ENCODE measurements around the gene SLC25A11. TPM values are rescaled to one million over a fixed set of nuclear protein-coding genes. Genes with fewer than 3 reads are reported as not detected.

SLC25A11 gene
- total RNA-seq, 1 donor from 2014 or later, result 36.8 TPM

DNA sequence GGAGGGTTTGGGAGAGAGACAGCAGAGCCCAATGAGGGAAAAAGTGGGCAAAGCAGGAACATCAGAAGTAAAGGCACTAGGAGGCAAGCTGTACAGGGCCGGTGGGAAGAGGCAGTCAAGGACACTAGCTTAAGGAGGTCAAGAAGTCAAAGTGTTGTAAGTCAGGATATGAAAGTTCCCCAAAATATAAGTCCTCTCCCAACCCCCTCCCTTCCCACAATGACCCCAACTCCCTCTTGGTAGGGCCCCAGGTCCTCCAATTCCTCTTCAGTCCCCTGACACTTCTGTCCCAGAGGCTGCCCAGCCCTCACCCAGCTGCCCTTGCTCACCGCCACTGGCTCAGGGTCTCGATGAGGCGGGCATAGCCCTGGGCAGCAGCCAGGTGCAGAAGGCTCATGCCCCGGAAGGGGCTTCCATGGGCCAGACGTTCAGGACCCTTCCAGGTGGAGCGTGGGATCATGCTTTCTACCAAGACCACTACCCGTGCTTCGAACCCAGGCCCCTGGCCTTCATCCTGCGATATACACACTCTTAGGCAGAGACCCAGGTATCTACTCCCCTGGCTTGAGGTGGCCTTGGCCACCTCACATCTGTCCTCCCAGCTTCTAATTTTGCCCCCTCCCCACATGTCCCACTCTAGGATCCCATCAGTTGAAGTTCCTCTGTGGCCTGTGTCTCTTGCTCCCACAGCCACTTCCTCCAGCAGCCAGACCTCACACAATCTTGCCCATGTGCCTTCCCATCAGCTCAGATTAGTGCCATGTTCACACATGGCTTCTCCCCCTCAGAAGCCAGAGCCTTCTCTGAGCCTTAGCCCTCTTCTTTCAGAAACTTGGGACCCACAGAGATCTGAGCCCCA, 33.6 kb upstream of the SLC25A11 start:
- TF ChIP-seq, protein P1, sequence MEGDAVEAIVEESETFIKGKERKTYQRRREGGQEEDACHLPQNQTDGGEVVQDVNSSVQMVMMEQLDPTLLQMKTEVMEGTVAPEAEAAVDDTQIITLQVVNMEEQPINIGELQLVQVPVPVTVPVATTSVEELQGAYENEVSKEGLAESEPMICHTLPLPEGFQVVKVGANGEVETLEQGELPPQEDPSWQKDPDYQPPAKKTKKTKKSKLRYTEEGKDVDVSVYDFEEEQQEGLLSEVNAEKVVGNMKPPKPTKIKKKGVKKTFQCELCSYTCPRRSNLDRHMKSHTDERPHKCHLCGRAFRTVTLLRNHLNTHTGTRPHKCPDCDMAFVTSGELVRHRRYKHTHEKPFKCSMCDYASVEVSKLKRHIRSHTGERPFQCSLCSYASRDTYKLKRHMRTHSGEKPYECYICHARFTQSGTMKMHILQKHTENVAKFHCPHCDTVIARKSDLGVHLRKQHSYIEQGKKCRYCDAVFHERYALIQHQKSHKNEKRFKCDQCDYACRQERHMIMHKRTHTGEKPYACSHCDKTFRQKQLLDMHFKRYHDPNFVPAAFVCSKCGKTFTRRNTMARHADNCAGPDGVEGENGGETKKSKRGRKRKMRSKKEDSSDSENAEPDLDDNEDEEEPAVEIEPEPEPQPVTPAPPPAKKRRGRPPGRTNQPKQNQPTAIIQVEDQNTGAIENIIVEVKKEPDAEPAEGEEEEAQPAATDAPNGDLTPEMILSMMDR (IDR thresholded peaks at IDR 0.05; ENCODE audit: insufficient read depth, low read depth, low read length), result no peak
- no peak for TF ChIP-seq EZH2 (IDR thresholded peaks at IDR 0.05; ENCODE audit: insufficient read depth, low read length)
- H3K9me3 ChIP-seq (ENCODE audit: insufficient read depth, low read depth, low read length), result no peaks in the 10 kb centered on the region
- no peak overlapping the region for H3K4me3 Mint-ChIP-seq (ENCODE audit: unreplicated experiment)
- no peak overlapping the region for H3K4me2 ChIP-seq (ENCODE audit: low read length)
- H3K4me1 Mint-ChIP-seq (ENCODE audit: low read depth, unreplicated experiment), result peaks cover 24% of the 10 kb centered on the region
- H3K4me3 ChIP-seq (ENCODE audit: insufficient read depth, low read depth, low read length), result no peak overlapping the region
- no peaks in the 10 kb centered on the region for H3K9me3 Mint-ChIP-seq (ENCODE audit: unreplicated experiment)
- H3K4me1 ChIP-seq (ENCODE audit: insufficient read depth, low read length), result peaks cover 19% of the 10 kb centered on the region
- H3K27ac Mint-ChIP-seq (ENCODE audit: unreplicated experiment), result peak overlapping the region; percentile 58
- no peak overlapping the region for H2AFZ ChIP-seq (ENCODE audit: low read depth, low read length)
- peaks cover 36% of the 10 kb centered on the region for H3K79me2 ChIP-seq (ENCODE audit: insufficient read depth, low read length)
- H3K36me3 Mint-ChIP-seq (ENCODE audit: low read depth, unreplicated experiment), result peaks cover 37% of the 10 kb centered on the region
- no peaks in the 10 kb centered on the region for H3K27me3 Mint-ChIP-seq (ENCODE audit: low read depth, unreplicated experiment)
- H3K27ac ChIP-seq (ENCODE audit: low read depth, low read length), result no peak overlapping the region
- H3K36me3 ChIP-seq (ENCODE audit: insufficient read depth, low read length), result peaks cover 12% of the 10 kb centered on the region
- H3K27me3 ChIP-seq (ENCODE audit: insufficient read depth, low read length), result no peaks in the 10 kb centered on the region
- no peak for FAIRE-seq
- DNase-seq (ENCODE audit: low read depth), result no peak
- H4K20me1 ChIP-seq (ENCODE audit: insufficient read depth, low read length), result peaks cover 44% of the 10 kb centered on the region
- no peak overlapping the region for H3K9ac ChIP-seq (ENCODE audit: low read length)

DNA sequence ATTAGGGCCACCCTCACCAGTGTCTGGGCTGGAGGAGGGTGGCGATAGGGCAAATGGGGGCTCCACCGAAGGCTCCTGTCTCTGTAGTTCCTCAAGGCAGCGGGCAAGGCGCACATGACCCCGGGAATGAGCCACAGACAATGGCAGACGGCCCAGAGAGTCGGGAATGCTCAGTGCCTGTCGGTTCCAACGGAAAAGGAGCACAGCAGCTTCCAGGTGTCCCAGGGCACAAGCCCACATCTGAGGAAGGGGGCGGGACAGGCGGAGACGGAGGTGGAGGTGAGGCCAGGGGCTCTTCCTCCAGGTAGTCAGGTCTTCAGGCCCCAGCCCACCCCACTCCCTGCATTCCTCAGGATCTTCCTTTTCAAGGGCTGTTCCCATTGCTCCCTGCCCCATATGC, 32.9 kb upstream of the SLC25A11 start:
- H3K27me3 ChIP-seq (ENCODE audit: insufficient read depth, low read length), result no peaks in the 10 kb centered on the region
- peaks cover 10% of the 10 kb centered on the region for H3K36me3 ChIP-seq (ENCODE audit: insufficient read depth, low read length)
- no peak for FAIRE-seq
- no peak for TF ChIP-seq EZH2 (IDR thresholded peaks at IDR 0.05; ENCODE audit: insufficient read depth, low read length)
- TF ChIP-seq, protein P1 (IDR thresholded peaks at IDR 0.05; ENCODE audit: insufficient read depth, low read depth, low read length), result no peak
- no peak overlapping the region for H3K9ac ChIP-seq (ENCODE audit: low read length)
- no peak overlapping the region for H3K4me3 ChIP-seq (ENCODE audit: insufficient read depth, low read depth, low read length)
- Mint-ChIP-seq H3K9me3 (ENCODE audit: unreplicated experiment) (no peaks in the 10 kb centered on the region), H3K4me1 (ENCODE audit: low read depth, unreplicated experiment) (peaks cover 24% of the 10 kb centered on the region), H3K27me3 (ENCODE audit: low read depth, unreplicated experiment) (no peaks in the 10 kb centered on the region), H3K36me3 (ENCODE audit: low read depth, unreplicated experiment) (peaks cover 32% of the 10 kb centered on the region), H3K27ac (ENCODE audit: unreplicated experiment) (no peak overlapping the region), H3K4me3 (ENCODE audit: unreplicated experiment) (no peak overlapping the region)
- peaks cover 41% of the 10 kb centered on the region for H4K20me1 ChIP-seq (ENCODE audit: insufficient read depth, low read length)
- no peaks in the 10 kb centered on the region for H3K9me3 ChIP-seq (ENCODE audit: insufficient read depth, low read depth, low read length)
- H3K27ac ChIP-seq (ENCODE audit: low read depth, low read length), result no peak overlapping the region
- no peak overlapping the region for H3K4me2 ChIP-seq (ENCODE audit: low read length)
- H3K4me1 ChIP-seq (ENCODE audit: insufficient read depth, low read length), result peaks cover 23% of the 10 kb centered on the region
- no peak overlapping the region for H2AFZ ChIP-seq (ENCODE audit: low read depth, low read length)
- DNase-seq (ENCODE audit: low read depth), result no peak
- H3K79me2 ChIP-seq (ENCODE audit: insufficient read depth, low read length), result peaks cover 41% of the 10 kb centered on the region

DNA sequence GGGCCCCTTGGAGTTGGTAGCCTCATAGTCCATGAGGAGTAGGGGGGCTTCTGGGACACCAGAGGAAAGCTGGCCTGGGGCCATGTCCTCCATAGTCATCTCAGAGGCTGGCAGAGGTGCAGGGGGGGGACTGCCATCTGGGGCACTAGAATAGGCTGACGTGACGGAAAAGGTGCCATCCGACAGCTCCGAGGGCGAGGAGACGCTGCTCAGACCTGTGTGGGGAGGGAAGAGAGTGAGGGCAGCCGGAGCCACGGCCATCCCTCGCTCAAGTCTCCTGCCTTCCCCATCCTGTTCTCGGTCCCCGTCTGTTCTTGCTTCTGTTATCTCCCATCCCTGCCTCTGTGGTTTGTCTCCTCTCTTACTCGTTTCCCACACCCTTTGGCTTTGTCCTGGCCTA, 32.5 kb upstream of the SLC25A11 start:
- no peak overlapping the region for H3K9ac ChIP-seq (ENCODE audit: low read length)
- FAIRE-seq (no peak), DNase-seq (ENCODE audit: low read depth) (no peak)
- H3K79me2 ChIP-seq (ENCODE audit: insufficient read depth, low read length), result peaks cover 41% of the 10 kb centered on the region
- Mint-ChIP-seq H3K4me1 (ENCODE audit: low read depth, unreplicated experiment) (peaks cover 24% of the 10 kb centered on the region), H3K9me3 (ENCODE audit: unreplicated experiment) (no peaks in the 10 kb centered on the region), H3K36me3 (ENCODE audit: low read depth, unreplicated experiment) (peaks cover 29% of the 10 kb centered on the region), H3K27ac (ENCODE audit: unreplicated experiment) (no peak overlapping the region), H3K27me3 (ENCODE audit: low read depth, unreplicated experiment) (no peaks in the 10 kb centered on the region), H3K4me3 (ENCODE audit: unreplicated experiment) (no peak overlapping the region)
- no peaks in the 10 kb centered on the region for H3K27me3 ChIP-seq (ENCODE audit: insufficient read depth, low read length)
- H4K20me1 ChIP-seq (ENCODE audit: insufficient read depth, low read length), result peaks cover 41% of the 10 kb centered on the region
- H3K9me3 ChIP-seq (ENCODE audit: insufficient read depth, low read depth, low read length), result no peaks in the 10 kb centered on the region
- H3K4me1 ChIP-seq (ENCODE audit: insufficient read depth, low read length), result peaks cover 23% of the 10 kb centered on the region
- H3K36me3 ChIP-seq (ENCODE audit: insufficient read depth, low read length), result peaks cover 10% of the 10 kb centered on the region
- no peak overlapping the region for H3K4me3 ChIP-seq (ENCODE audit: insufficient read depth, low read depth, low read length)
- H3K27ac ChIP-seq (ENCODE audit: low read depth, low read length), result no peak overlapping the region
- H3K4me2 ChIP-seq (ENCODE audit: low read length), result no peak overlapping the region
- no peak for TF ChIP-seq EZH2 (IDR thresholded peaks at IDR 0.05; ENCODE audit: insufficient read depth, low read length)
- TF ChIP-seq, protein P1 (IDR thresholded peaks at IDR 0.05; ENCODE audit: insufficient read depth, low read depth, low read length), result no peak
- H2AFZ ChIP-seq (ENCODE audit: low read depth, low read length), result no peak overlapping the region

Data from astrocyte (in vitro differentiated cells and primary cell).